Central memory CD4-positive, alpha-beta T cell (primary cell): ENCODE results near the gene TMEM59L.

Experiments used
- DNase-seq: peaks from one replicate; pipeline ENCODE4 v3.0.0; 2022

The TMEM59L gene

GRCh38 chr19:18660051-18660910, 47.6 kb downstream of the TMEM59L start:
- no peak for DNase-seq

GRCh38 chr19:18660939-18661670, 48.4 kb downstream of the TMEM59L start:
- no peak for DNase-seq

GRCh38 chr19:18662972-18663732, 50.5 kb downstream of the TMEM59L start:
- DNase-seq, result no peak

GRCh38 chr19:18663940-18664530, 51.4 kb downstream of the TMEM59L start:
- no peak for DNase-seq

- no peak for DNase-seq
Measured at GRCh38 chr19:18665771-18666202, 53.1 kb downstream of the TMEM59L start.

- DNase-seq, result no peak
Measured at GRCh38 chr19:18666317-18666716, 53.6 kb downstream of the TMEM59L start.

GRCh38 chr19:18666784-18667183, 54.1 kb downstream of the TMEM59L start:
- DNase-seq, result no peak

GRCh38 chr19:18667531-18668251, 55.0 kb downstream of the TMEM59L start:
- DNase-seq, result no peak

- DNase-seq, result no peak
Measured at GRCh38 chr19:18668252-18668631, 55.6 kb downstream of the TMEM59L start.

GRCh38 chr19:18668744-18669523, 56.3 kb downstream of the TMEM59L start:
- no peak for DNase-seq

- no peak for DNase-seq
Measured at GRCh38 chr19:18669524-18669817, 56.8 kb downstream of the TMEM59L start.

GRCh38 chr19:18669883-18670282, 57.2 kb downstream of the TMEM59L start:
- no peak for DNase-seq

- DNase-seq, result no peak
Measured at GRCh38 chr19:18670312-18670711, 57.6 kb downstream of the TMEM59L start.
